Breast epithelium (tissue), 4 donors: ENCODE measurements around the gene FERMT2. TPM values are rescaled to one million over a fixed set of nuclear protein-coding genes. Genes with fewer than 3 reads are reported as not detected.

Experiments
- DNase-seq, 2 donors: peaks; one replicate each; pipeline ENCODE4 v3.0.0-alpha.2; 2019; ENCODE audit warnings: low spot score in 2 of 2
- H3K27ac ChIP-seq, 2 donors: fragments of 200-600 bp; sonication (generic) in 1 of 2; one replicate each; pipeline ENCODE4 v1.5.1; 2016 to 2019; ENCODE audit warnings: mild to moderate bottlenecking in 1 of 2
- H3K27me3 ChIP-seq, 2 donors: fragments of 200-600 bp; sonication (generic) in 1 of 2; one replicate each; pipeline versions ENCODE4 v1.5.1 to v1.6.0; 2017 to 2019; ENCODE audit warnings: control low read depth in 1 of 2, mild to moderate bottlenecking in 1 of 2
- H3K36me3 ChIP-seq: fragments of 200-600 bp; one replicate; pipeline ENCODE4 v1.5.1; 2019
- H3K4me1 ChIP-seq, 2 donors: fragments of 200-600 bp; sonication (generic); one replicate each; pipeline ENCODE4 v1.5.1; 2016 to 2019; ENCODE audit warnings: control low read depth in 1 of 2
- H3K4me3 ChIP-seq, 3 donors: fragments of 200-600 bp; sonication (generic); 1 replicate in 2 of 3; 2 replicates in 1 of 3; pipeline ENCODE4 v1.5.1; 2016 to 2019; ENCODE audit warnings: mild to moderate bottlenecking in 3 of 3, moderate library complexity in 2 of 3
- H3K9me3 ChIP-seq, 2 donors: fragments of 200-600 bp; sonication (generic) in 1 of 2; one replicate each; pipeline ENCODE4 v1.5.1; 2016 to 2019; ENCODE audit warnings: control low read depth in 1 of 2
- POLR2A ChIP-seq: fragments of 450-650 bp; IDR thresholded peaks from one replicate; pipeline ENCODE4 v1.6.1; 2016; ENCODE audit warnings: antibody characterized with exemption, mild to moderate bottlenecking, moderate library complexity
- POLR2AphosphoS5 ChIP-seq, 3 donors: sonication (generic); formaldehyde crosslinking; IDR thresholded peaks; one replicate each; pipeline ENCODE4 v1.6.1; 2017; ENCODE audit warnings: antibody characterized with exemption in 3 of 3
- intact Hi-C: fragments of 100-400 bp; cut with DNase I; formaldehyde crosslinking; loops from one replicate; pipeline ENCODE4 v1.15.1; 2023; ENCODE audit warnings: low total_unique reads
- total RNA-seq, 3 donors: library from RNA; depleted of rRNA; stranded (reverse); fragments of >200 nt; gene quantifications; one replicate each; pipeline ENCODE4 v1.1.0, GENCODE V29; 2016
- TF ChIP-seq, protein P1 (sequence below), 3 donors: fragments of 450-650 bp; IDR thresholded peaks; one replicate each; pipeline ENCODE4 v1.5.1; 2016 to 2017; ENCODE audit warnings: antibody characterized with exemption in 3 of 3, mild to moderate bottlenecking in 3 of 3, moderate library complexity in 3 of 3

The FERMT2 gene
- total RNA-seq, 3 donors from 2014 or later: 87.8 to 203 (median 90.2) TPM

DNA sequence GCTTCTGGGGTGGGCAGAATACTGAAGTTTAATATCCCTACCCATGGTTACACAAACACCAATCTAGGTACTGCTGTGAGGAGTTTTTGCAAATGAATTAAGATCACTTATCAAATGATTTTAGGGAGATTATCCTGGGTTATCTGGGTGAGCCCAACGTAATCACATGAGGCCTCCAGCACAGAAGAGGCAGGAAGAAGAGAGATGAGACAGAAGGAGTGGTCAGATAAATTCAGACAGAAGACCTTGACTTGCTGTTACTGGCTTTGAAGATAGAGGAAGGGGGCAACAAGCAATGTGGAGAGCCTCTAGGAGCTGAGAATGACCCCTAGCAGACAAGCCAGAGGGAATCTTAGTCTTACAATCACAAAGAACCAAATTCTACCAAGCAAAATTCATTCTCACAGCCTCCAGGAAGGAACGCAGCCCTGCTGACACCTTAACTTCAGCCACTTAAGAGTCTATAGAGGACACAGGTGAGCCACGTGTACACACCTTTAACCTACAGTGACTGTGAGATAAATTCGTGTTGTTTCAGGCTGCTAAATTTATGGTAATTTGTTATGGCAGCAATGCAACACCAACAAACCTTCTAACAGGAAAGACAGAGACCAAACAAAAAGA lies 49.4 kb downstream of the FERMT2 start:
- Histone ChIP-seq H3K27me3 (no peaks in the 10 kb centered on the region), H3K4me1 (no peaks in the 10 kb centered on the region)

DNA sequence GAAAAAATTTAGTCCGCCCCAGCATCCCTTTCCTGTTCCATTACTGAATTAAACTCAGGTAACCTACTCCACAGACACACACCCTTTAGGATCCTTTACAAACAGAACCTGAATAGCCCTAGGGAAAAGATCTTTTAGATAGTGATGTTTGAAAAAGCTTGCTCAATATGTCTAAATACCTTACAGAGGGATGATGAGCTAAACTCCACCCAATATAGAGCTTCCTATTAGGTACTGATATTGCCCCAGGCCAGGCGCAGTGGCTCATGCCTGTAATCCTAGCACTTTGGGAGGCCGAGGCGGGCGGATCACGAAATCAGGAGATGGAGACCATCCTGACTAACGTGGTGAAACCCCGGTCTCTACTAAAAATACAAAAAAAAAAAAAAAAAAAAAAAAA lies 50.1 kb downstream of the FERMT2 start:
- intact Hi-C loops: no loop called here
- H3K4me3 ChIP-seq: no peak overlapping the region

More for the DNA sequence above, 49.4 kb downstream of the FERMT2 start:
- no peak for TF ChIP-seq POLR2A
- TF ChIP-seq, protein P1, sequence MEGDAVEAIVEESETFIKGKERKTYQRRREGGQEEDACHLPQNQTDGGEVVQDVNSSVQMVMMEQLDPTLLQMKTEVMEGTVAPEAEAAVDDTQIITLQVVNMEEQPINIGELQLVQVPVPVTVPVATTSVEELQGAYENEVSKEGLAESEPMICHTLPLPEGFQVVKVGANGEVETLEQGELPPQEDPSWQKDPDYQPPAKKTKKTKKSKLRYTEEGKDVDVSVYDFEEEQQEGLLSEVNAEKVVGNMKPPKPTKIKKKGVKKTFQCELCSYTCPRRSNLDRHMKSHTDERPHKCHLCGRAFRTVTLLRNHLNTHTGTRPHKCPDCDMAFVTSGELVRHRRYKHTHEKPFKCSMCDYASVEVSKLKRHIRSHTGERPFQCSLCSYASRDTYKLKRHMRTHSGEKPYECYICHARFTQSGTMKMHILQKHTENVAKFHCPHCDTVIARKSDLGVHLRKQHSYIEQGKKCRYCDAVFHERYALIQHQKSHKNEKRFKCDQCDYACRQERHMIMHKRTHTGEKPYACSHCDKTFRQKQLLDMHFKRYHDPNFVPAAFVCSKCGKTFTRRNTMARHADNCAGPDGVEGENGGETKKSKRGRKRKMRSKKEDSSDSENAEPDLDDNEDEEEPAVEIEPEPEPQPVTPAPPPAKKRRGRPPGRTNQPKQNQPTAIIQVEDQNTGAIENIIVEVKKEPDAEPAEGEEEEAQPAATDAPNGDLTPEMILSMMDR (IDR thresholded peaks at IDR 0.05): no peak
- no peak for TF ChIP-seq POLR2AphosphoS5 (IDR thresholded peaks at IDR 0.05)
- H3K9me3 ChIP-seq: no peaks in the 10 kb centered on the region
- DNase-seq: no peak
- H3K27ac ChIP-seq: no peak overlapping the region
- H3K4me3 ChIP-seq: no peak overlapping the region
- no peaks in the 10 kb centered on the region for H3K36me3 ChIP-seq
- intact Hi-C loops: no loop called here

DNA sequence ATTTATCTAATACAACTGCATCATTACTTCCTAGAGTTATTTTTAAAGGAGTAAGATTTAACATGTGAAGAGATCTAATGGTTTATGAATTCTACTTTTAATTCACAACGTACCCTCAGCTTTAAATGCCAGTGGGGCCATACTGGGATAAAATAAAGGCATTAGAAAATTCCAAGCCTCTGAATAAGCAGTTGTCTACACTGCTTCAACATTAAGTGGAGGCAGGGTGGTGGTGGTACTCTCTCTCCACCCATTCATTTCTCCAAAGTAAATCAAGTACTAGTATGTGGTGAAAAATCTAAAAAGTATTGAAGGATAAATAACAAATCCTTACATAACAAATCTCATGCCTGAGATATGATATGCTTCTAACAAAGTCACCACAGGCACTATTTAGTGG lies 52.4 kb downstream of the FERMT2 start:
- DNase-seq: no peak
- no peak for TF ChIP-seq POLR2A
- TF ChIP-seq POLR2AphosphoS5 (IDR thresholded peaks at IDR 0.05): no peak
- TF ChIP-seq, protein P1 (IDR thresholded peaks at IDR 0.05): no peak
- intact Hi-C loops: no loop called here
- Histone ChIP-seq H3K9me3 (no peaks in the 10 kb centered on the region), H3K36me3 (no peaks in the 10 kb centered on the region), H3K27me3 (no peaks in the 10 kb centered on the region), H3K4me1 (no peaks in the 10 kb centered on the region), H3K4me3 (no peak overlapping the region), H3K27ac (no peak overlapping the region)

More for the DNA sequence above, 50.1 kb downstream of the FERMT2 start:
- DNase-seq: no peak
- H3K36me3 ChIP-seq: no peaks in the 10 kb centered on the region
- no peaks in the 10 kb centered on the region for H3K27me3 ChIP-seq
- H3K9me3 ChIP-seq: no peaks in the 10 kb centered on the region
- TF ChIP-seq POLR2A (no peak), POLR2AphosphoS5 (IDR thresholded peaks at IDR 0.05) (no peak)
- TF ChIP-seq, protein P1 (IDR thresholded peaks at IDR 0.05): no peak
- H3K27ac ChIP-seq: no peak overlapping the region
- H3K4me1 ChIP-seq: no peaks in the 10 kb centered on the region

DNA sequence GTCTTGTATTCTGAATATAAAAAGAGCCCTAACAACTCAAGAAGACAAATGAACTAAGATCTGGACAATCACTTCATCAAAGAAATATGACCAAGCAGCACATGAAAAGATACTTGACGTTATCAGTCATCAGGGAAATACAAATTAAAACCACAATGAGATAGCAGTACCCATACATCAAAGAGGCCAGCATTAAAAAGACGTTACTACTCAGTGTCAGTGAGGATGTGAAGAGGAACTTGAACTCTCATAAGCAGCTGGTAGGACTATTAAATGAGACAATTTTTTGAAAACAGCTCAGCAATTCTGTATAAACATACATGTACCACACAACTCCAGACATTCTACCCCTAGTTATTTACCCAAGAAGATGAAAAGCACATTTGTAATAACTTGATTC lies 55.9 kb downstream of the FERMT2 start:
- intact Hi-C loops: no loop called here
- H3K27ac ChIP-seq: no peak overlapping the region
- no peak for DNase-seq
- H3K36me3 ChIP-seq: no peaks in the 10 kb centered on the region
- H3K9me3 ChIP-seq: no peaks in the 10 kb centered on the region
- no peak overlapping the region for H3K4me3 ChIP-seq
- H3K27me3 ChIP-seq: no peaks in the 10 kb centered on the region
- TF ChIP-seq POLR2AphosphoS5 (IDR thresholded peaks at IDR 0.05) (no peak), POLR2A (no peak)
- TF ChIP-seq, protein P1 (IDR thresholded peaks at IDR 0.05): no peak
- H3K4me1 ChIP-seq: no peaks in the 10 kb centered on the region

DNA sequence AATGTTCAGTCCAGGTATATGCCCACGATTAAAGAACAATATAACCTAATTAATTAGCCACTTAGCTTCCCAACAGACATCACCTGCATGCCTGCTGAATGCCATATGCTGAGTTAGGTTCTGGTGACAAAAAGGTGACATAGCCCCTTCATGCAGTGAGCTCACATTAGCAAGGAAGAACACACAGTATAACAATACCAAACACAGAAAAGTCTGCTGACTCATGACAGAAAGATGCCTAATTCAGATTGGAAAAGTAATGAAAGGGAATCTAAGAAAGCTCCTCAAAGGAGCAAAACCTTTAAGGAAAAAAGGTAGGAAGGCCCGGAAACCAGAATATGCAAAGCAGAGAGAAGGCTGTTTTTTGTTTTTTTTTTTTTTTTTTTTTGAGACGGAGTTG lies 59.0 kb downstream of the FERMT2 start:
- Histone ChIP-seq H3K27me3 (no peaks in the 10 kb centered on the region), H3K36me3 (no peaks in the 10 kb centered on the region), H3K9me3 (no peaks in the 10 kb centered on the region), H3K4me1 (no peaks in the 10 kb centered on the region), H3K27ac (no peak overlapping the region), H3K4me3 (no peak overlapping the region)
- TF ChIP-seq POLR2A: no peak
- no peak for DNase-seq
- intact Hi-C loops: no loop called here
